NCI-H146 treated with DMSO at 0.1 percent for 48 hours (cell line): ENCODE data around the gene LIPE.
A peak's percentile ranks its signal among the peaks of the same experiment; 100 is the strongest.
"Not testable (repeated sequence)": the region's sequence is repeated elsewhere in the genome, so short reads cannot be mapped to it uniquely, and the experiment has no call there.

Experiments
- DNase-seq: peaks from one replicate; lab custom pipeline; 2025; ENCODE audit not compliant: unreplicated experiment; lab: John Stamatoyannopoulos, UW

LIPE gene

DNA sequence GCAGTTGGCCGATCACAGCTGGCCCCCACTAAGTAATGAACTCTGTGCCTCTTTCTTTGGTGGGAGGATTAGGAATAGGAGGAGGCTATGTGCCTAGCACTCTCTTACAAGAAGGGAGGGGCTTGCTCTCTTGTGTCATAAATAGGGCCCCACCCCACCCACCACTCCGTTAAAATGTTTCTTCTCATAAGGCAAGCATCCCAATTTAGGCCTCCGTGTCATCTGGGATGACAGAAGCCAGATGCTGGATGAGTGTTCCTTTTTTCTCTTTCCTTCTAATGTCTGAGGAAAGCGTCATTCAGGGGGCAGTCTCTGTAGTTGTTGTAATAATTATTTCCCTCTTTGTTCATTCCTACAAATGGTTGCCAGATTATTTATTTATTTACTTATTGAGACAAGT, at the start of gene LIPE:
TSS of gene LIPE (minus strand) at position 76 of the 400 bp plus-strand sequence. CDS start 239 bp downstream, outside the sequence.
- no peak for DNase-seq

GRCh38 chr19:42475366-42475765, 48.2 kb upstream of the LIPE start:
- no peak for DNase-seq

- DNase-seq = no peak
Observed at GRCh38 chr19:42474743-42475142, 47.6 kb upstream of the LIPE start.

DNA sequence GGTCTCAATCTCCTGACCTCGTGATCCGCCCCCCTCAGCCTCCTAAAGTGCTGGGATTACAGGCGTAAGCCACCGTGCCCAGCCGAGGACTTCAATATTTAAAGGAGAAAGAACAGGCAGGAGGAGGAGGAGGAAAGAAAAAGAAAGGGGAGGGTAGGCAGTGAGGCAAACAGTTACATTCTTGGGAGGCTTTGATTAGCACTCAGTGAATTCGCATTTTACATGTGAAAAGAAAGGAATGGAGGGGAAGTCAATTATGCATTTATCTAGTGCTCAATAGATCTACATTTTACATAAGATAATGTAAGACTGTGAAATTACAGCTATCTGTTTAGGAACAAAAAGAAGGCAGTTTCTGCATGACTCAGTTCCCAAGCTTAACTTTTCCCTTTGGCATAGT, 46.5 kb upstream of the LIPE start:
- DNase-seq = no peak

- no peak for DNase-seq
Observed at GRCh38 chr19:42472402-42473147, 45.4 kb upstream of the LIPE start.

GRCh38 chr19:42471554-42472249, 44.5 kb upstream of the LIPE start:
- DNase-seq = no peak

GRCh38 chr19:42469311-42470235, 42.4 kb upstream of the LIPE start:
- no peak for DNase-seq

GRCh38 chr19:42468273-42468796, 41.1 kb upstream of the LIPE start:
- peak; percentile 13 for DNase-seq

GRCh38 chr19:42467183-42467760, 40.1 kb upstream of the LIPE start:
- no peak for DNase-seq

DNA sequence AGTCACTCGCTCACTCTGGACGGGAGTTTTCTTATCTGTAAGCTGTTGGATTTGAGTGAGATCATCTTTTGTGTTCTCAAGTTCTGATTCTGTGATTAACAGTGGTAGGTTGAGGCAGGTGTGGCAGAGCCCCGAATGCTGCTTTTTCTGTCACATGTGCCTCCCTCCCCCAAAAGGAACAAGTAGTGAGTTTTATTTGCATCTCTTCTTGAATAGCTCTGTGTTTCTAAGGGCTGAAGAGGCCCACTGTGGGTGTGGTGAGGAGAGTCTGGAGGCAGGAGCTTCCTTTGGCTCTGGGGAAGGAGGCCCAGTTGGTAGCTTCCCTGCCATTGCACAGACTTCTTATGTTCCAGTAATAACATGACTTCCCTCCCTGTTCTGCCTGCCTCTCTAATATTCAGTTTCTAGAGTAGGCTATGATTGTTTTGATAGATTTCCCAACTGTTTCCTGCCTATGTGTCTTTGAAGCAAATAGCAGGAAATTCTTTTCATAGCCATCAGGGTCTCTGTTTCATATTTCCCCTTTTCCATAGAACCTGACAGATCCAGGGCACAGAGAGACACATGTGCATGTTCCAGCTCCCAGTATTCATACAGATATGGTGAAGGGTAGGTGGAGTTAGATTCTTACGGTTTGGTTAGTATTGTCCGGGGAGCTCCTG, 39.5 kb upstream of the LIPE start:
- no peak for DNase-seq

DNA sequence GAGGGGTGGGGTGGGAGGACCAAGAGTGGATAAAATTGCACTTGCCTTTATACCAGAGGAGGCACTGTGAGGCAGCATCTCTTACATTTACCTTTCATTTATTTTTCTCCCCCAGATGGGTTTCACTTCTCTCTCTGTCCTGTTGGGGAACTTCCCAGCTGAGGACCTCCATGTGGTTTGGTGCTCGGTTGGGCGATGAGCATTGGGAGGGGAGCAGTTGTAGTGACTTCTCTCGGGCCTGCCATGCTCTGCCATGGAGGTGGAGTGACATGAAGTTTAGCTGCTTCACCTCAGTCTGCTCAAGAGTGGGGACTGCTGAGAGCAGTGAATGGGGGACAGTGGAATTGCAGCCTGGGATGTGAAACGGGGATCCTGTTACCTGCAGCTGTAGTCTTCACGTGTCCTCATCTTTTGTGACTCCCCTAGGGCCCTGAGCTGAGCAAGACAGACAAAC, 38.7 kb upstream of the LIPE start:
- no peak for DNase-seq

- no peak for DNase-seq
Observed at GRCh38 chr19:42461700-42462324, 34.6 kb upstream of the LIPE start.

DNA sequence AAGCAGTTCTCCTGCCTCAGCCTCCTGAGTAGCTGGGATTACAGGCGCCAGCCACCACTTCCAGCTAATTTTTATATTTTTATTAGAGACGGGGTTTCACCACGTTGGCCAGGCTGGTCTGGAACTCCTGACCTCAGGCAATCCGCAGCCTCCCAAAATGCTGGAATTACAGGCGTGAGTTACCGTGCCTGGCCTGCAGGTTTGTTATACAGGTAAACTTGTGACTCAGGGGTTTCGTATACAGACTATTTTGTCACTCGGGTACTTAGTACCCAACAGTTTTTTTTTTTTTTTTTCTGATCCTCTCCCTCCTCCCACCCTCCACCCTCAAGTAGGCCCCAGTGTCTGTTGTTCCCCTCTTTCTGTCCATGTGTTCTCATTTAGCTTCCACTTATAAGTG, 34.0 kb upstream of the LIPE start:
- DNase-seq = not testable (repeated sequence)

- DNase-seq = no peak
Observed at GRCh38 chr19:42459926-42460325, 32.7 kb upstream of the LIPE start.

GRCh38 chr19:42455621-42456081, 28.5 kb upstream of the LIPE start:
- no peak for DNase-seq

GRCh38 chr19:42455086-42455485, 27.9 kb upstream of the LIPE start:
- no peak for DNase-seq

GRCh38 chr19:42452590-42452989, 25.4 kb upstream of the LIPE start:
- no peak for DNase-seq

DNA sequence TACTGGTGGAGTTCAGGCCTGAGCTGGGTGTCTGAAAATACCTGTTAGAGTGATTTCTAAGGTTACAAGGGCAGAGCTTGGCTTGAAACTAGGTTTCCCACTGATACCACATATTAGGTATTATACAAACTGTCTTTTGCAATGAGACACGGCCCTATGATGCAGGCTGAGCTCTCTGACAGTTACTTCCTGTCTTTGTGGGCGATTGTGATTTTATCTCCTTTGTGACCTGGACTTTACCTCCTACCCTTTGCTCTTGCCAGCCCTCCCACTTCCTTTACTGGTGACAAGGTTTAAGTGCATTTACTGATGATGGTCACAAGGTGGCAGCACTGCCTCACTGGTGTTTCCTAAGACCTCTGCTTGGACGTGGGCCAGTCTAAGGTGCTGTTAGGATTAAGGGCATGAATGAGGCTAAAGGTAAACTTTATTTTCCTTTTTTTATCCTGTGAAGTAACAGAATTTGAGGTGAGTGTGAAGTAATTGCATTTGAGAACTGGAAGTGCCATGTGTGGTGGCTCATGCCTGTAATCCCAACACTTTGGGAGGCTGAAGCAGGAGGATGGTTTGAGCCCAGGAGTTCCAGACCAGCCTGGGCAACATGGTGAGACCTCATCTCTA, 23.2 kb upstream of the LIPE start:
- DNase-seq = peak; percentile 84

- not testable (repeated sequence) for DNase-seq
Observed at GRCh38 chr19:42448306-42448705, 21.1 kb upstream of the LIPE start.
